Esophagus squamous epithelium (tissue), 5 donors: ENCODE measurements around the gene ADARB2. TPM values are rescaled to one million over a fixed set of nuclear protein-coding genes. Genes with fewer than 3 reads are reported as not detected.

Experiments used
- DNase-seq: peaks from one replicate; lab custom pipeline; 2025; lab: John Stamatoyannopoulos, UW
- H3K27ac ChIP-seq, 4 donors: fragments of 200-600 bp; sonication (generic); one replicate each; pipeline ENCODE4 v1.5.1; 2016 to 2019; ENCODE audit warnings: mild to moderate bottlenecking in 1 of 4
- H3K27me3 ChIP-seq, 4 donors: fragments of 200-600 bp; sonication (generic); 1 replicate in 3 of 4; 2 replicates in 1 of 4; pipeline versions ENCODE4 v1.5.1 to v1.6.0; 2017 to 2021; ENCODE audit warnings: antibody characterized with exemption in 1 of 4
- H3K36me3 ChIP-seq, 3 donors: fragments of 200-600 bp; sonication (generic); one replicate each; pipeline ENCODE4 v1.5.1; 2016 to 2019
- H3K4me1 ChIP-seq, 3 donors: fragments of 200-600 bp; sonication (generic); one replicate each; pipeline ENCODE4 v1.5.1; 2017 to 2019
- H3K4me3 ChIP-seq, 4 donors: fragments of 200-600 bp; sonication (generic); 1 replicate in 3 of 4; 2 replicates in 1 of 4; pipeline ENCODE4 v1.5.1; 2016 to 2019; ENCODE audit warnings: mild to moderate bottlenecking in 2 of 4, moderate library complexity in 1 of 4
- H3K9me3 ChIP-seq, 3 donors: fragments of 200-600 bp; sonication (generic); one replicate each; pipeline ENCODE4 v1.5.1; 2016 to 2019
- POLR2A ChIP-seq, 4 donors: fragments of 450-650 bp; IDR thresholded peaks; one replicate each; pipeline ENCODE4 v1.6.1; 2017; ENCODE audit warnings: antibody characterized with exemption in 4 of 4, mild to moderate bottlenecking in 4 of 4, moderate library complexity in 3 of 4
- WGBS, 2 donors: methylation state at CpG; one replicate each; pipeline ENCODE4 v1.1.5; 2018; 5-methylcytosine and 5-hydroxymethylcytosine counted together
- intact Hi-C: fragments of 100-400 bp; cut with DNase I; formaldehyde crosslinking; loops from one replicate; pipeline ENCODE4 v1.15.0; 2022
- total RNA-seq, 4 donors: library from RNA; depleted of rRNA; stranded (reverse); fragments of >200 nt; gene quantifications; one replicate each; pipeline ENCODE4 v1.1.0, GENCODE V29; 2016
- TF ChIP-seq, protein P1 (sequence below), 6 experiments: fragments of 450-650 bp in 4 of 6; fragments of 200-600 bp in 2 of 6; sonication (generic) in 2 of 6; IDR thresholded peaks; one replicate each; pipeline ENCODE4 v1.5.1; 2016 to 2019; ENCODE audit warnings: antibody characterized with exemption in 6 of 6, mild to moderate bottlenecking in 4 of 6, moderate library complexity in 4 of 6
- donor health status: DM: yes; HTN: yes; CAD: no.

The ADARB2 gene
- total RNA-seq, 4 donors from 2014 or later: 0.21 to 3.5 (median 1.5) TPM

DNA sequence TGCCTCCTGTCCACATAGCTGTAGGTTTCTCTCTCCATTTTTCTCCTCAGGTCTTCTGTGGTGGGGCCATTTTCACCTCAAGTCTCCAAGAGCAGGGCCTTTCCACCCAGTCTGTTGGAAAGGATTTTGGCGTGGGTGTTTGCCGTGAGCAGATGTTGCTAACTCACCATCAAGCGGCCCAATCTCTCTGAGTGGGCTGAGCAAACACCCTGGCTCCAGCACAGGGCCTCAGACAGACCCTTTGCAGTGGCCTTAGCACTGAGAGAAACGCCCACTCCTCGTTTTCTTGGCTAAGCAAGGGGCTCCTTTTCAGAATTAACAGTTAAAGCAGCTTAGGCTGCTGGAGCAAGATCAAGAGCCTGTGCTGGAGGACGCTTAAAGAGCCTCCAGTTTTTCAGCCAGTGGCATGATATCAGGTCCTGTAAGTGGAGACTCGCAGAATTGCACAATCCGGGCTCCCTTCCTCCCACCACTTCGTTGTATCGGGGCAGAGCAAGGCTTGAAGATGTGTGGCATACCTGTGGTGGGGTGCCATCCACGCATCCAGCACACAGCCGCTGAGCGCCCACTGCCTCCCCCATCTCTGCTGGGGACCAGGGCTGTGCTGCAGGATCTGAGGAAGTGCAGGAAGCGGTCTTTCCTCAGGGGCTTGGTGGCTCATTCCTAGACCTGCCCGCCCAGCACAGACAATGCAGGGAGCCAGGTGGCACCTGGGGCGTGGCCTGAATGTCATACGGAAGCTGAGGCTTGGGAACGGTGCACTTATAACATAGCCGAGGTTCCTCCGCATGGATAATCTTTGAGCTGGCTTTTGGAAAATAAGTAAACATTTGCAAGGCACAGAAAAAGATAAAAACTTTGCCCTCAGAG, 142.7 kb downstream of the ADARB2 start:
- 64 to 73% methylated on average over 8 to 15 of the region's 20 CpGs for WGBS, 2 donors
- Histone ChIP-seq H3K27ac (no peak overlapping the region), H3K27me3 (peaks cover 0 to 5% (median 0%) of the 10 kb centered on the region in 4 donors), H3K4me3 (no peak overlapping the region), H3K4me1 (no peaks in the 10 kb centered on the region), H3K9me3 (no peaks in the 10 kb centered on the region), H3K36me3 (no peaks in the 10 kb centered on the region)
- intact Hi-C loops: no loop called here
- DNase-seq: no peak
- TF ChIP-seq, protein P1, sequence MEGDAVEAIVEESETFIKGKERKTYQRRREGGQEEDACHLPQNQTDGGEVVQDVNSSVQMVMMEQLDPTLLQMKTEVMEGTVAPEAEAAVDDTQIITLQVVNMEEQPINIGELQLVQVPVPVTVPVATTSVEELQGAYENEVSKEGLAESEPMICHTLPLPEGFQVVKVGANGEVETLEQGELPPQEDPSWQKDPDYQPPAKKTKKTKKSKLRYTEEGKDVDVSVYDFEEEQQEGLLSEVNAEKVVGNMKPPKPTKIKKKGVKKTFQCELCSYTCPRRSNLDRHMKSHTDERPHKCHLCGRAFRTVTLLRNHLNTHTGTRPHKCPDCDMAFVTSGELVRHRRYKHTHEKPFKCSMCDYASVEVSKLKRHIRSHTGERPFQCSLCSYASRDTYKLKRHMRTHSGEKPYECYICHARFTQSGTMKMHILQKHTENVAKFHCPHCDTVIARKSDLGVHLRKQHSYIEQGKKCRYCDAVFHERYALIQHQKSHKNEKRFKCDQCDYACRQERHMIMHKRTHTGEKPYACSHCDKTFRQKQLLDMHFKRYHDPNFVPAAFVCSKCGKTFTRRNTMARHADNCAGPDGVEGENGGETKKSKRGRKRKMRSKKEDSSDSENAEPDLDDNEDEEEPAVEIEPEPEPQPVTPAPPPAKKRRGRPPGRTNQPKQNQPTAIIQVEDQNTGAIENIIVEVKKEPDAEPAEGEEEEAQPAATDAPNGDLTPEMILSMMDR (IDR thresholded peaks at IDR 0.05): no peak
- TF ChIP-seq POLR2A (IDR thresholded peaks at IDR 0.05): no peak

DNA sequence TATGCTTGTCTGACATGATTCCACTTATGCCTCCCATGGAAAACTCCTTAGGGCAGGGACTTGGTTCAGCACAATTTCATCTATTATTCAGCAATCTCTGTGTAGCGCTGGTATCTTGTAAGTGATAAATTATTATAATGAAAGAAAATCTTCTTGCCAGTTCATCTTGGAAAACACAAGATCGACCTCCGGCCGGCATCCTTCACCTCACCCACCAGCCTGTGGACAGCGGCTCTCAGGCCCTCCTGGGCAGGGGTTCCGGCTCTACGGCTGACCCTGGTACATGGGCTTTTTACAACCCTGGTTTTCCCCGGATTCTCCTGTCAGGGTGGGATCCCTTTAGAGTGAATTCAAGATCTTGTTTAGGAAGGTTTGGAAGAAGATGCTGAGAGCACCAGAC, 145.6 kb downstream of the ADARB2 start:
- WGBS, 2 donors: 51 to 67% methylated on average over 8 of the region's 8 CpGs
- Histone ChIP-seq H3K9me3 (no peaks in the 10 kb centered on the region), H3K27me3 (no peaks in the 10 kb centered on the region), H3K4me1 (no peaks in the 10 kb centered on the region), H3K4me3 (no peak overlapping the region), H3K27ac (no peak overlapping the region), H3K36me3 (no peaks in the 10 kb centered on the region)
- no peak for DNase-seq
- no peak for TF ChIP-seq POLR2A (IDR thresholded peaks at IDR 0.05)
- TF ChIP-seq, protein P1 (IDR thresholded peaks at IDR 0.05): no peak
- intact Hi-C loops: no loop called here

DNA sequence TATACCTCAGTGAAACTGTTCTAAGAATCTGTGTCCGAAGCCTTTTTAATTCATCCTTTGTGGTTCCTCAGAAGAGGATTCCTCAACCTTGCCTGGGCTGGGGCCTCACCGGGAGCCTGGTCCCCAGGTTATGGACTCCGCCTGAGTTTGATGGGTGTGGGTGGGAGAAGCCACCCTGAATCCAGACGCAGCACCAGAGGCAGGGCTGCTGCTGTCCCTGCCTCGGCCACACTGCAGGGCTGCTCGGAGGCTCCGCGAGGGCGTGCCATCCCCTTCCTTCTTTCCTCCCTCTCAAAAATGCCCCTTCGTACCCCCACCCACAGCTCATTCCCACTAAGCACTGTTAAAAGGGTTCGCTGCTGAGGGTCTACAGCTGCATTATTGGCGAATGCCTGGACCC, 146.3 kb downstream of the ADARB2 start:
- H3K27ac ChIP-seq: no peak overlapping the region
- H3K9me3 ChIP-seq: no peaks in the 10 kb centered on the region
- no peaks in the 10 kb centered on the region for H3K27me3 ChIP-seq
- no peak for TF ChIP-seq POLR2A (IDR thresholded peaks at IDR 0.05)
- TF ChIP-seq, protein P1 (IDR thresholded peaks at IDR 0.05): no peak
- H3K36me3 ChIP-seq: no peaks in the 10 kb centered on the region
- H3K4me3 ChIP-seq: no peak overlapping the region
- WGBS, 2 donors: 87 to 90% methylated on average over 6 to 10 of the region's 12 CpGs
- DNase-seq: no peak
- intact Hi-C loops: no loop called here
- H3K4me1 ChIP-seq: no peaks in the 10 kb centered on the region

DNA sequence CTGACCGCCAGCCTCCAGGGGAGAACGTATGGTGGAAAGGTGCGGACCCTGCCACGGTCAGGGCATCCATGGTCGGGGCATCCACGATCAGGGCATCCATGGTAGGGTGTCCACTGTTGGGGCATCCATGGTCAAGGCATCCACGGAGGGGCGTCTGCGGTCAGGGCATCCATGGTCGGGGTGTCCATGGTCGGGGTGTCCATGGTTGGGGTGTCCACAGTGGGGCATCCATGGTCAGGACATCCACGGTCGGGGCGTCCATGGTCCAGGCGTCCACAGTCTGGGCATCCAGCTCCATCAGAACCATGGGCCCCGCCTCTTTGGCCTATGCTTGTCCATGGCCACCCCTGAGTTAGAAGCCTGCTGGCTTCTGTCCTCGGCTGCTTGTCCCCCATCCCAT, 148.1 kb downstream of the ADARB2 start:
- DNase-seq: no peak
- intact Hi-C loops: no loop called here
- no peaks in the 10 kb centered on the region for H3K36me3 ChIP-seq
- 67 to 100% methylated on average over 5 to 8 of the region's 17 CpGs for WGBS, 2 donors
- TF ChIP-seq, protein P1 (IDR thresholded peaks at IDR 0.05): no peak
- no peaks in the 10 kb centered on the region for H3K27me3 ChIP-seq
- no peaks in the 10 kb centered on the region for H3K9me3 ChIP-seq
- H3K4me3 ChIP-seq: no peak overlapping the region
- no peak overlapping the region for H3K27ac ChIP-seq
- H3K4me1 ChIP-seq: no peaks in the 10 kb centered on the region

DNA sequence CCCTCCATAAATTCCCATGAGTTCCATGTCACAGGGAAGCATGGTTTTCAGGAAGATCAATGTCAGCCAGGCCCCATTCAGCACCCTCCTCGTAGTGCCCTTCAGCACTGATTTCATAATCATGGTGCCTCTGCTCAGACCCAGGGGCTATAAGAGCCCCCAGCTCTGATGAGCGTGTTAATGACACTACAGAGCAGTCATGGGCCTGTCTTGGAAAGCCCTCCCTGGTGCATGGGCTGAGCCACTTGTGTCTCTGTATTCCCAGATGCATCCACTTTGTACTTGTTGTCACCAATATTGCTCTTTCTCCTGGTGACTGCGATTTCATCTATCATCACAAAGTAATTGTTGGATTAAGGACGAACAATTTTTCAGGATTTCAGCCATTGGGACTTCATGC, 154.6 kb downstream of the ADARB2 start:
- H3K27me3 ChIP-seq: no peaks in the 10 kb centered on the region
- H3K9me3 ChIP-seq: no peaks in the 10 kb centered on the region
- intact Hi-C loops: no loop called here
- H3K4me3 ChIP-seq: no peak overlapping the region
- DNase-seq: no peak
- WGBS, 2 donors: 74 to 84% methylated on average over 4 of the region's 4 CpGs
- no peak overlapping the region for H3K27ac ChIP-seq
- H3K4me1 ChIP-seq: no peaks in the 10 kb centered on the region
- no peaks in the 10 kb centered on the region for H3K36me3 ChIP-seq
- TF ChIP-seq, protein P1 (IDR thresholded peaks at IDR 0.05): no peak
- TF ChIP-seq POLR2A (IDR thresholded peaks at IDR 0.05): no peak
